Measurements from ENCODE around the gene MRPL24. TPM values are rescaled to one million over a fixed set of nuclear protein-coding genes. Genes with fewer than 3 reads are reported as not detected.

Gene MRPL24
- total RNA-seq, 2 experiments from 2014 or later, result 84.2 to 93.6 TPM

- TF ChIP-seq, protein P1, sequence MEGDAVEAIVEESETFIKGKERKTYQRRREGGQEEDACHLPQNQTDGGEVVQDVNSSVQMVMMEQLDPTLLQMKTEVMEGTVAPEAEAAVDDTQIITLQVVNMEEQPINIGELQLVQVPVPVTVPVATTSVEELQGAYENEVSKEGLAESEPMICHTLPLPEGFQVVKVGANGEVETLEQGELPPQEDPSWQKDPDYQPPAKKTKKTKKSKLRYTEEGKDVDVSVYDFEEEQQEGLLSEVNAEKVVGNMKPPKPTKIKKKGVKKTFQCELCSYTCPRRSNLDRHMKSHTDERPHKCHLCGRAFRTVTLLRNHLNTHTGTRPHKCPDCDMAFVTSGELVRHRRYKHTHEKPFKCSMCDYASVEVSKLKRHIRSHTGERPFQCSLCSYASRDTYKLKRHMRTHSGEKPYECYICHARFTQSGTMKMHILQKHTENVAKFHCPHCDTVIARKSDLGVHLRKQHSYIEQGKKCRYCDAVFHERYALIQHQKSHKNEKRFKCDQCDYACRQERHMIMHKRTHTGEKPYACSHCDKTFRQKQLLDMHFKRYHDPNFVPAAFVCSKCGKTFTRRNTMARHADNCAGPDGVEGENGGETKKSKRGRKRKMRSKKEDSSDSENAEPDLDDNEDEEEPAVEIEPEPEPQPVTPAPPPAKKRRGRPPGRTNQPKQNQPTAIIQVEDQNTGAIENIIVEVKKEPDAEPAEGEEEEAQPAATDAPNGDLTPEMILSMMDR (IDR thresholded peaks at IDR 0.05), result no peak
- Mint-ChIP-seq H3K36me3 (ENCODE audit: low read depth) (peaks cover 73% of the 10 kb centered on the region), H3K4me3 (no peak overlapping the region), H3K27me3 (no peaks in the 10 kb centered on the region), H3K9me3 (no peaks in the 10 kb centered on the region), H3K4me1 (ENCODE audit: low read depth) (peaks cover 69% of the 10 kb centered on the region), H3K27ac (peak overlapping the region; percentile 94)
- POLR2A ChIA-PET, result interaction anchor here (1.0 to 4.4 kb wide), 2 partner anchors 14 to 15 kb away, joined by 3 to 39 read pairs; partner anchors contain the start of genes ISG20L2 and METTL25B
- ATAC-seq (no peak), DNase-seq (no peak)
- CTCF ChIA-PET, result interaction anchor here (5.0 kb wide), 1 partner anchor 17 kb away, joined by 71 read pairs; the partner anchor contains the start of genes ISG20L2 and METTL25B
- intact Hi-C loops (cut with micrococcal nuclease), result no loop called here
These were observed 4.0 kb upstream of the MRPL24 start for GRCh38 chr1:156744786-156745419.

DNA sequence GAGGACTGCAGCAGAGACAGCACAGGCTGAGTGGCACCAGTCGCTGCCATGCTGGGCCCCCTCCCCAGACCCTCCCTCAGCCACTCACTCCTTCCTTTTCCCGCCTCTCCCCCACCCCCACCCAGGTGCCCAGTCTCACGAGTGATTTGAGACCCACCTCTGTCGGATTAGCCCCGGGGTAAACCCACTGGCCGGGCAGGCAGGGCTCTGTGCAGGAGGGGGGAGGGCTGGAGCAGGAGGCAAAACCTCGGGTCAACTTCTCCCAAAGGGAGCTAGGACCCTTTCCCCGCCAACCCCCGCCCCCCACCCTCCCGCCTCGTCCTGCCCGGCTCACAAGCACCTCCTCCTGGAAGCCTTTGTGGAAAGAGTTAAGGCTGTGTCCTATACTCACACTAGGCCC lies 3.5 kb upstream of the MRPL24 start:
- intact Hi-C loops (cut with micrococcal nuclease), result no loop called here
- TF ChIP-seq, protein P1 (IDR thresholded peaks at IDR 0.05), result no peak
- DNase-seq, result no peak
- ATAC-seq, result no peak
- ChIA-PET CTCF (interaction anchor here (5.0 kb wide), 1 partner anchor 17 kb away, joined by 71 read pairs; the partner anchor contains the start of genes ISG20L2 and METTL25B), POLR2A (interaction anchor here (1.0 to 4.4 kb wide), 2 partner anchors 14 kb away, joined by 3 to 39 read pairs; partner anchors contain the start of genes ISG20L2 and METTL25B)
- Mint-ChIP-seq H3K27ac (peak overlapping the region; percentile 43), H3K27me3 (no peaks in the 10 kb centered on the region), H3K4me3 (no peak overlapping the region), H3K9me3 (no peaks in the 10 kb centered on the region), H3K4me1 (ENCODE audit: low read depth) (peaks cover 70% of the 10 kb centered on the region), H3K36me3 (ENCODE audit: low read depth) (peaks cover 69% of the 10 kb centered on the region)

- H3K4me3 Mint-ChIP-seq, result no peak overlapping the region
- DNase-seq (no peak), ATAC-seq (no peak)
- CTCF ChIA-PET, result interaction anchor here (5.0 kb wide), 1 partner anchor 16 kb away, joined by 71 read pairs; the partner anchor contains the start of genes ISG20L2 and METTL25B
- H3K9me3 Mint-ChIP-seq, result no peaks in the 10 kb centered on the region
- H3K27me3 Mint-ChIP-seq, result no peaks in the 10 kb centered on the region
- TF ChIP-seq, protein P1 (IDR thresholded peaks at IDR 0.05), result no peak
- H3K4me1 Mint-ChIP-seq (ENCODE audit: low read depth), result peaks cover 74% of the 10 kb centered on the region
- H3K27ac Mint-ChIP-seq, result peak overlapping the region; percentile 26
- POLR2A ChIA-PET, result interaction anchor here (0.6 to 3.5 kb wide), 4 partner anchors 7 to 23 kb away, joined by 3 to 53 read pairs (median 4); partner anchors contain the start of genes HDGF and PRCC
- intact Hi-C loops (cut with micrococcal nuclease), result no loop called here
- H3K36me3 Mint-ChIP-seq (ENCODE audit: low read depth), result peaks cover 69% of the 10 kb centered on the region
These were observed 2.7 kb upstream of the MRPL24 start for GRCh38 chr1:156743367-156744302.

- peak overlapping the region; percentile 95 for H3K27ac Mint-ChIP-seq
- TF ChIP-seq, protein P1 (IDR thresholded peaks at IDR 0.05), result no peak
- H3K4me3 Mint-ChIP-seq, result no peak overlapping the region
- peaks cover 71% of the 10 kb centered on the region for H3K36me3 Mint-ChIP-seq (ENCODE audit: low read depth)
- H3K27me3 Mint-ChIP-seq, result no peaks in the 10 kb centered on the region
- POLR2A ChIA-PET, result interaction anchor here (0.6 to 5.1 kb wide), 7 partner anchors 8 to 153 kb away, joined by 3 to 89 read pairs (median 3); partner anchors contain the start of genes HDGF, ISG20L2, METTL25B and PRCC
- H3K9me3 Mint-ChIP-seq, result no peaks in the 10 kb centered on the region
- DNase-seq, result no peak
- intact Hi-C loops (cut with micrococcal nuclease), result no loop called here
- peaks cover 68% of the 10 kb centered on the region for H3K4me1 Mint-ChIP-seq (ENCODE audit: low read depth)
- CTCF ChIA-PET, result interaction anchor here (1.1 to 5.0 kb wide), 2 partner anchors 15 to 115 kb away, joined by 3 to 71 read pairs; partner anchors contain the start of genes ISG20L2 and METTL25B
- no peak for ATAC-seq
These were observed 1.9 kb upstream of the MRPL24 start for GRCh38 chr1:156742801-156743200.

Data from activated CD8-positive, alpha-beta T cell treated with anti-CD3 and anti-CD28 coated beads for 36 hours (primary cell).